HG02870 (cell line): ENCODE results near the gene ITPR2.

Experiments
- ATAC-seq: cut with Tn5 transposase; IDR thresholded peaks from one replicate; pipeline ENCODE4 v1.9.1; 2021; ENCODE audit warnings: mild to moderate bottlenecking, moderate library complexity; ENCODE audit not compliant: unreplicated experiment

ITPR2 gene

GRCh38 chr12:26711569-26711968 is 121.4 kb downstream of the ITPR2 start:
- ATAC-seq: peak; percentile 58

- ATAC-seq: no peak
Measured at GRCh38 chr12:26711072-26711471, 121.9 kb downstream of the ITPR2 start.

- no peak for ATAC-seq
Measured at GRCh38 chr12:26705851-26706250, 127.1 kb downstream of the ITPR2 start.

GRCh38 chr12:26704684-26705460 is 128.1 kb downstream of the ITPR2 start:
- no peak for ATAC-seq

- ATAC-seq: no peak
Measured at GRCh38 chr12:26704214-26704613, 128.8 kb downstream of the ITPR2 start.

GRCh38 chr12:26702741-26703140 is 130.3 kb downstream of the ITPR2 start:
- no peak for ATAC-seq

GRCh38 chr12:26701604-26702215 is 131.3 kb downstream of the ITPR2 start:
- ATAC-seq: no peak

- ATAC-seq: no peak
Measured at GRCh38 chr12:26700430-26700829, 132.6 kb downstream of the ITPR2 start.

GRCh38 chr12:26699237-26699636 is 133.8 kb downstream of the ITPR2 start:
- ATAC-seq: no peak

- no peak for ATAC-seq
Measured at GRCh38 chr12:26698186-26698585, 134.8 kb downstream of the ITPR2 start.

- ATAC-seq: no peak
Measured at GRCh38 chr12:26697217-26697616, 135.8 kb downstream of the ITPR2 start.

- no peak for ATAC-seq
Measured at GRCh38 chr12:26696613-26697092, 136.3 kb downstream of the ITPR2 start.

- ATAC-seq: no peak
Measured at GRCh38 chr12:26696048-26696612, 136.9 kb downstream of the ITPR2 start.

GRCh38 chr12:26694402-26694801 is 138.6 kb downstream of the ITPR2 start:
- no peak for ATAC-seq

GRCh38 chr12:26692407-26692806 is 140.6 kb downstream of the ITPR2 start:
- ATAC-seq: no peak

- no peak for ATAC-seq
Measured at GRCh38 chr12:26691234-26691970, 141.6 kb downstream of the ITPR2 start.

GRCh38 chr12:26690601-26691000 is 142.4 kb downstream of the ITPR2 start:
- ATAC-seq: no peak

- no peak for ATAC-seq
Measured at GRCh38 chr12:26689281-26689841, 143.6 kb downstream of the ITPR2 start.

- no peak for ATAC-seq
Measured at GRCh38 chr12:26688344-26688904, 144.6 kb downstream of the ITPR2 start.

GRCh38 chr12:26686408-26686807 is 146.6 kb downstream of the ITPR2 start:
- no peak for ATAC-seq

- ATAC-seq: no peak
Measured at GRCh38 chr12:26684101-26684500, 148.9 kb downstream of the ITPR2 start.
